ENCODE data around the gene CTTNBP2NL. TPM values are rescaled to one million over a fixed set of nuclear protein-coding genes. Genes with fewer than 3 reads are reported as not detected.

The CTTNBP2NL gene
- total RNA-seq, 1 donor from 2014 or later, result 59.4 TPM

DNA sequence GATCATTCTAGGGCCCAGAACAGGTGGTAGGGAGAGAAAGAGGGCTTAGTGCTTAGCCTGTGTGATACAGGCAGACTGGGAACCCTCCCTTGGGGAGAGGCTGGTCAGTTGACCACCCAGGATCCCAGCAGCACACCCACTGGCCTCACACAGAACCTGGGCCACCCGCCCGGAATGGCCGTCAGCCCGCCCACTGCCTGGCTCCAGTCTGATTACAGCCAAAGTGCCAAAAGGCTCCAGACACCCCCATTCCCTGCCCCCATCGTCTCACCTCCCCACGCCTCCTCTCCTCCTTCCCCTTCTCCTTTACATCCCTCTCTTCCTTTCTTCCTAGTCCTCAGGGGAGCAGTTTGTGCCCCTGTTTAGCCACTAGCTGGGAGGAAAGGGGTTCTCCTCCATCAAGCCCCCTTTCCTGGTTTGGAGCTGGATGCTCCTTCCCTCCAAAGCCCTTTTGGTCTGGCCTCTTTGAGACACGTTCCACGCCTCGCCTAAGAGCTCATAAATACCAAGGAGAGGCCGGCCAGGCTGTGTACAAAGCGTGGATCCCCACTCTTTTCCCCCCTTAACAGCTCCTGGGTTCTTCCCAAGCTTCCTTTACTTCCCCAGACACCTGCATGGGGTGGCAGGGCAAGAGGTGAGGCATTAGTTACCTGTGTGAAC is 108.1 kb downstream of the CTTNBP2NL start:
- Histone ChIP-seq H3K27me3 (peaks cover 32% of the 10 kb centered on the region), H3K4me1 (peaks cover 21% of the 10 kb centered on the region), H3K4me3 (no peak overlapping the region), H3K36me3 (no peaks in the 10 kb centered on the region), H3K9me3 (no peaks in the 10 kb centered on the region), H3K27ac (no peak overlapping the region)
- DNase-seq (no peak), ATAC-seq (no peak)
- intact Hi-C loops (cut with DNase I), result no loop called here
- TF ChIP-seq, protein P1, sequence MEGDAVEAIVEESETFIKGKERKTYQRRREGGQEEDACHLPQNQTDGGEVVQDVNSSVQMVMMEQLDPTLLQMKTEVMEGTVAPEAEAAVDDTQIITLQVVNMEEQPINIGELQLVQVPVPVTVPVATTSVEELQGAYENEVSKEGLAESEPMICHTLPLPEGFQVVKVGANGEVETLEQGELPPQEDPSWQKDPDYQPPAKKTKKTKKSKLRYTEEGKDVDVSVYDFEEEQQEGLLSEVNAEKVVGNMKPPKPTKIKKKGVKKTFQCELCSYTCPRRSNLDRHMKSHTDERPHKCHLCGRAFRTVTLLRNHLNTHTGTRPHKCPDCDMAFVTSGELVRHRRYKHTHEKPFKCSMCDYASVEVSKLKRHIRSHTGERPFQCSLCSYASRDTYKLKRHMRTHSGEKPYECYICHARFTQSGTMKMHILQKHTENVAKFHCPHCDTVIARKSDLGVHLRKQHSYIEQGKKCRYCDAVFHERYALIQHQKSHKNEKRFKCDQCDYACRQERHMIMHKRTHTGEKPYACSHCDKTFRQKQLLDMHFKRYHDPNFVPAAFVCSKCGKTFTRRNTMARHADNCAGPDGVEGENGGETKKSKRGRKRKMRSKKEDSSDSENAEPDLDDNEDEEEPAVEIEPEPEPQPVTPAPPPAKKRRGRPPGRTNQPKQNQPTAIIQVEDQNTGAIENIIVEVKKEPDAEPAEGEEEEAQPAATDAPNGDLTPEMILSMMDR (IDR thresholded peaks at IDR 0.05), result no peak

DNA sequence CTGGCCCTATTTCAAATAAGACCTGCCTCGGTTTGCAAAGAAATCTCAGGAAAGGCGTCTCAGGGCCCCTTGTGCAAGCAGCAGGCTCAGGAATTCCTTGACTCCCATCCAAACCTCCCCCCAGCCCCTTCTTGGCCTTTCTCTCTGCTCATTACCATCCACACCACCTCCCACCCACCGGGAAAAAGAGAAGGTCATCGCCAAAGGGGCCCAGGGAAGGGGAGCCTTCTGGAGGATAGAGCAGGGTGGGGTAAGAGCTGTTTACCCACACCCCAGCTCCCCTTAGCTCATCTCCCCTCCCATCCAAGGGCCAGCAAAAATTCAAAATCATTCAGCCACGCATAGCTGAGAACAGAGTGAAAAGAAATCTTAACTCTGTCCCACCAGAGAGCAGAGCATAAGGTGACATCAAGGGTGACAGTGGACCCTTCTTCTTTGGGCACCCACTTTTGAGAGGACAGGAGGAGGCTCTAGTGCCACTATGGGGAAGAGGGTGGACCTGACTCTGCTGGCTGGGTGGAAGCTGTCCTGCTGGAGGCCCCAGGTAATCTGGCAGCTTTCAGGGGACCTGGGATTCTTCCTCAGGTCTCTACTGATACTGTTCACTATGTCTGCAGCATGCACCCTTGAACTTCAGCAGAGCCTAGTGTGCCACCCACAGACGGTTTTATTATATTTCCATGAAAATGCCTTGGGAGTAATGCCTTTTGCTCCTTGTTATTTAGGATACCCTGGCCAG is 108.8 kb downstream of the CTTNBP2NL start:
- H3K4me1 ChIP-seq, result peaks cover 21% of the 10 kb centered on the region
- TF ChIP-seq, protein P1 (IDR thresholded peaks at IDR 0.05), result no peak
- no peak for ATAC-seq
- no peaks in the 10 kb centered on the region for H3K36me3 ChIP-seq
- H3K9me3 ChIP-seq, result no peaks in the 10 kb centered on the region
- intact Hi-C loops (cut with DNase I), result no loop called here
- DNase-seq, result no peak
- no peak overlapping the region for H3K4me3 ChIP-seq
- H3K27me3 ChIP-seq, result peaks cover 37% of the 10 kb centered on the region
- no peak overlapping the region for H3K27ac ChIP-seq

DNA sequence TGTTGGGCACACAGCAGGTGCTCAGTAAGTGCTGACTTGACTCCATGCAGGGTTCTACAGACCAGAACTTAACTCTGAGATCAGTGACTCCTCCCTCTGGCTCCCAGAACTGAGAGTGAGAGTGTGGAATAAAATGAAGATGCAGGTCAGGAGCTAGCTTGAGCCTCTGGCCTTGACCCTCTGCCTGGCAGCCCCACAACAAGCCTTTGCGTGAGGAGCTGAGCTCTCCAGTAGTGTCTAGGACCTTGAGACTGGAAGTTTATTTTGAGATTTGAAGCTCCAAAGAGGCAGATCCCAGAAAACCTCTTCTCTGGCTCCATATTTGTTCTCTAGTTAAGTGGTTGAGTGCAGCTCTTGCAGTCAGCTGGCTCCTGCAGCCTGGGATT is 109.4 kb downstream of the CTTNBP2NL start:
- H3K4me3 ChIP-seq, result no peak overlapping the region
- DNase-seq, result no peak
- H3K36me3 ChIP-seq, result no peaks in the 10 kb centered on the region
- intact Hi-C loops (cut with DNase I), result no loop called here
- TF ChIP-seq, protein P1 (IDR thresholded peaks at IDR 0.05), result no peak
- no peak for ATAC-seq
- no peak overlapping the region for H3K27ac ChIP-seq
- no peaks in the 10 kb centered on the region for H3K9me3 ChIP-seq
- peaks cover 21% of the 10 kb centered on the region for H3K4me1 ChIP-seq
- H3K27me3 ChIP-seq, result peaks cover 37% of the 10 kb centered on the region

DNA sequence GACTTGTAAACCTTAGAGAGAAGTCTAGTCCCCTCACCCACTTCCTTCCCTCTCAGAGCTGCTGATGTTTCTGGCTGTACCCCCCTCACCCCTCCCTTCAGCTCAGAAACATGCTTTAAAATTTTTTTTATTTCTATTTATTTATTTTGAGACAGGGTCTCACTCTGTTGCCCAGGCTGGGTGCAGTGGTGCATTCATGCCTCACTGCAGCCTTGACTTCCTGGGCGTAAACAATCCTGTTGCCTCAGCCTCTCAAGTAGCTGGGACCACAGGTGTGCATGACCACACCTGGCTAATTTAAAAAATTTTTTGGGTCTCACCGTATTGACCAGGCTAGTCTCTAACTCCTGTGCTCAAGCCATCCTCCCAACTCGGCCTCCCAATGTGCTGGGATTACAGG is 109.9 kb downstream of the CTTNBP2NL start:
- no peak for ATAC-seq
- Histone ChIP-seq H3K4me3 (no peak overlapping the region), H3K27ac (no peak overlapping the region), H3K27me3 (peaks cover 37% of the 10 kb centered on the region), H3K9me3 (no peaks in the 10 kb centered on the region), H3K4me1 (peaks cover 21% of the 10 kb centered on the region), H3K36me3 (no peaks in the 10 kb centered on the region)
- intact Hi-C loops (cut with DNase I), result no loop called here
- DNase-seq, result no peak
- TF ChIP-seq, protein P1 (IDR thresholded peaks at IDR 0.05), result no peak

DNA sequence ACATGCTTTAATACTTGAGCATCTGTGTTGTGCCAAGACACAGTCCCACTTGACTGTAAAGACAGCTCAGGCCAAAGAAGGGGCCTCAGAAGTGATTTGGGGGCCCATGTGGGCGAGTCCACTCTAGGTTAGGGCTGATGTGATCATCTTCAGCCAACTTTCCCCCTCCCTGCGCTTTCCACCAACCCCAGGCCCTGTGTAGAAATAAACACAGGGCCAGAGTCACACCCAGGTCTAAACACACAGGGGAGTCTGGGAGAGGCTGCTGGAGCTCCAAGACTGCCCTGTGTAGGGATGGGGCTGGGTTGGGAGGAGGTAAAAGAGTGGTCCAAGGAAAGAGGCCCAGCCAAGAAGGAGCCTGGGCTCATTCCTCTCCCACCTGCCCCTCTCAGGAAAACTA is 110.3 kb downstream of the CTTNBP2NL start:
- ATAC-seq, result no peak
- Histone ChIP-seq H3K27me3 (peaks cover 37% of the 10 kb centered on the region), H3K36me3 (no peaks in the 10 kb centered on the region), H3K4me3 (no peak overlapping the region), H3K27ac (no peak overlapping the region), H3K4me1 (peaks cover 21% of the 10 kb centered on the region), H3K9me3 (no peaks in the 10 kb centered on the region)
- intact Hi-C loops (cut with DNase I), result no loop called here
- TF ChIP-seq, protein P1 (IDR thresholded peaks at IDR 0.05), result no peak
- DNase-seq, result no peak

All from upper lobe of right lung (tissue), 1 donor.